Hepatocyte (in vitro differentiated cells): Measurements from ENCODE around the gene TBC1D8.

Source experiments
- CTCF ChIP-seq: fragments of 200-600 bp; sonication (generic); IDR thresholded peaks from 2 replicates; pipeline ENCODE4 v1.5.1; 2016; ENCODE audit warnings: antibody characterized with exemption, mild to moderate bottlenecking; ENCODE audit not compliant: poor library complexity
- EZH2 ChIP-seq: fragments of 200-600 bp; sonication (generic); IDR thresholded peaks from 2 replicates; pipeline ENCODE4 v1.6.1; 2016; ENCODE audit warnings: antibody characterized with exemption, mild to moderate bottlenecking, borderline replicate concordance

- no peak for TF ChIP-seq EZH2
- no peak for TF ChIP-seq CTCF
Observed at GRCh38 chr2:101082998-101083397, 68.2 kb downstream of the TBC1D8 start.
